Activated CD8-positive, alpha-beta memory T cell treated with anti-CD3 and anti-CD28 coated beads for 48 hours (primary cell): Measurements from ENCODE around the gene MSANTD2.

ENCODE experiments used
- DNase-seq, 3 experiments: peaks; one replicate each; pipeline ENCODE4 v3.0.0-alpha.2; 2020; ENCODE audit warnings: low read depth in 2 of 3, low spot score in 2 of 3

MSANTD2 gene

DNA sequence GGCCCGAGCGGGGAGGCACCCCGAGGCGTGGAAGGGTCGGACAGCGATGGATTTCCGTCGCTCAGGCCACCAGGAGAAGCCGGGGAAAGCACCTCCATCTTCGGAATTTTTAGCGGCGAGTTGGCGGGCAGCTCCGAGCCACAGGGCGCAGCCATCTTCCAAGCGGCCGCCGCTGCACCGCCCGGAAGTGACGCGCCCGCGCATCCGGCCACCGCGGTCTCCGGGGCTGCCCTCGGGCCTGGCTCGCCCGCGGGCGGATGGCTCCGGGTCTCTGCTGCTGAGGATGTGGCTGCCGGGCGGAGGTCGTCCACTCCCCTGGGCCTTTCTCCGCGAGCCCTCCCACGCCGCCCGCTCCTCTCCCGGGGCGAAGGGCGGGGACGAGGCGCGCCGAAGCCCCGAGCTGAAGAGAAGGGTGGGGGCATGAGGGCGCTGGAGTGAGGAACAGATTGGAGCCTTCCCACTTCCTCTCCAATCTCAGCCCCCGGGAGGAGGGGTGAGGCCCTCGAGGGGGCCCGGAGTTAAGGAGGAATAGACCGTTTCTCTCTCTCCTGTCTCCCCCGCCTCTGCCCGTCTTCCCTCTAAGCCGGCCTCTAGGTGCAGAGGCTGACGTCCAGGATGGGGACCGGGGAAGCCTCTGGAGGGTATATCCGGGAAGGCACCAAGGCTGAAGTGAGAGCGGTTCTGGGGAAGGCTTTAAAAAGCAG is at the start of gene MSANTD2:
TSS of gene MSANTD2 (minus strand) at position 181 of the 704 bp plus-strand sequence. CDS start at position 155, 26 bp downstream.
- peak; percentile 61 to 71 (median 70) for DNase-seq

DNA sequence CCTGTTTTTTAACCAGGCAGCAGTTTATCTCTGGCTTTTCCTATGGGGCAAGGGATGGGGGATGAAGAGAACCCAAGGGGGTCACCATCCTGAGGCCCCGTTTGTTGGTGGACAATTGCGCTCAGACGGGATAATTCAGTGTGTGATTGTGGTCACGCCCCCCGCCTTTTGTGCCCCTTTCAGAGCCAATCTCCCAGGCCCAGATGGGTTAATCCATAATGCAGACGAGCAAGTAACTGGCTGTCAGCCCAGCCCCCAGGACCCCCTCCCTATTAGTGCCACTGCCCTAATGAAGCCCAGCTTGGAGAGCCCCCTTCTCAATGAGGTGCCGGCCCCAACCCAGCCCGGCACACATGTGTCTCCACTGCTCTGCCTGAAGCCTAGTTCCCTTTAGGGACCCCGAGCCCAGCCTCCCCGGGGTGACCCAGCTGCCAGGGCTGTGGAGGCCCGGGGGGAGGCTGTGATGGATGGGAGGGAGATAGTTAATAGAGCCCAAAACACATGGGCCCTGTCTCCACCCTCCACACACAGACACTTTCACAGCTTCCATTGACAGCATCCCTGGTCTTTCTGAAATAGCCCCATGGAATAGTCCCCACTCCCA is 46.0 kb upstream of the MSANTD2 start:
- no peak for DNase-seq

- DNase-seq: no peak
These were observed 44.5 kb upstream of the MSANTD2 start for GRCh38 chr11:124844664-124845079.

GRCh38 chr11:124843616-124843910 is 43.4 kb upstream of the MSANTD2 start:
- no peak for DNase-seq

DNA sequence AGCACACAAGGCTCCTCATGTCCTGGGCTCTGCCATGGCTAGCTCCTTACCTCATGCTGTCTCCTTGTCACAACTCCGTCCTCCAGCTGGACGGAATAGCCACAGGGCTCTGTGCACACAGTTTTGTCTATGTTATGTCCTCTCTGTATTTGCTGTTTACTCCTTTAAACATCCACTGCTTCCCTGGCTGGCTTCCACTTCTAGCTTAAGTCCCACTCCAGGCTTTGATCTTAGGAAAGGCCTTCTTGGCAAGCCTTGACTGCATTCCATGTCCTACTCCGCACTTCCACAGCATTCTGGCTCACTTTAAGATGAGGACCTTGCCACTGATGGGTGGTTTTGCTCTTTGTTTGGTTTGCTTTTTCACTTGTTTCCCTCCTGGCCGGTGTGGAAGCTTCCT is 42.1 kb upstream of the MSANTD2 start:
- no peak for DNase-seq

DNA sequence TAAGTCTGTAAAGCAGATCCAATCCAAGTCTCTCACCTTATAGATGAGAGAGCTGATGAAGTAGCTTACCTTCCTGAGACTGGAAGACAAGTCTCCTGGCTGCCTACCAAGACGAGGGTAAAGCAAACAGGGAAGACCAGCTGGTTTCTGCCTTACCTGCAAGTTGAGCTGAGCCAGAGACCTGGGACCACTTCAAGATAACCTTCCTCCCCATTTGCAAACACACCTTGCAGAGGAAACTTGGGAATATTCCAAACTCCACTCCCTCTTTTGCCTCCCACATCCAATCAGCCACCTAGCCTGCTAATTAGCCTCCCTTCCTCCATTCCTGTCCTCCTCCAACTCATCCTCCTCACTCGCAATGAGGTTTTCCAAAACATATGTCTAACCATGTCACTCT is 41.6 kb upstream of the MSANTD2 start:
- DNase-seq: no peak

- no peak for DNase-seq
These were observed 41.0 kb upstream of the MSANTD2 start for GRCh38 chr11:124841201-124841600.

GRCh38 chr11:124840666-124841065 is 40.5 kb upstream of the MSANTD2 start:
- DNase-seq: no peak

DNA sequence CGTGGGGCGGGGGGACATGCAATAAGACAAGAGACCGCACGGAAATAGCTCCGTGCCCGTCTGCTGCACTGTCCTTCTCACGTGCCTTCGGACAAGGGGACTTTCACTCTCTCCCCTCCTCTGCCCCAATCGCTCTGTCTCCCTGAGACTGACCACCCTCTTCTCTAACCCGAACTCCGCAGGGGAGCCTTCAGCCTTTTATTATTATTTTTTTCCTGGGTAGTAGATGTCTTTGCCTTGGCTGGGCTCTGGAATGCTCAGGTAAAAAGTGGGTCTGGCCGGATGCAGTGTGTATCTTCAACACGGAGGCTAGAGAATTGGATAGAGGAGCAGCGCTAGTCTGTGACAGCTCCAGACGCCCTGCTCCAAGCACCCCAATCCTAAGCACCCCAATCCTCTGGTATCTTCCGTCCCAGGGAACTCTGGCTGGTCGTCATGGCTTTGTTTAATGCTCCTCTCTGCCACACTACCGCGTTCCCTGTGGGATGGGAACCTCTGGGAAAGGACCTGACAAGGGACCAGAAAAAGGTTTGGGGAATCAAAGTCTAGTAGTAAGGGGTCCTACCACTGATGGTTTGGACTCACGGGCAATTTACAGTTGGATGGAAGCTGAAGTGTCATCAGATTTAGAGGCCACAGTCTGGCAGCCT is 39.9 kb upstream of the MSANTD2 start:
- no peak for DNase-seq

- no peak for DNase-seq
These were observed 39.1 kb upstream of the MSANTD2 start for GRCh38 chr11:124839128-124839971.

DNA sequence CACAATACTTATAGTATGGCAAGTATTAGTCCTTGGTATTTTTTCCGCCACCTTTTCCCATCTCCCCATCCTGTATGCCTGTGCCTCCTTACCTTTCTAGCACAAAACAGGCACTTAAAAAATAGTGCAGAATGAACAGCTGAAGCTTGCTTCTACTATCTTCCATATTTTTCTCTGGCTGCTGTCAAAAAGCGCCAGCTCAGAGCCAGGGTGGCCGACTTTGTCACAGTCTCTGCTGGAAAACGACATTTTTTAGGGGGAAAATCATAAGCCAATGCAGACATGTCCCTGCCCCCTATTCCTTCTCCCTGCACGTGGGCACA is 38.6 kb upstream of the MSANTD2 start:
- no peak for DNase-seq

DNA sequence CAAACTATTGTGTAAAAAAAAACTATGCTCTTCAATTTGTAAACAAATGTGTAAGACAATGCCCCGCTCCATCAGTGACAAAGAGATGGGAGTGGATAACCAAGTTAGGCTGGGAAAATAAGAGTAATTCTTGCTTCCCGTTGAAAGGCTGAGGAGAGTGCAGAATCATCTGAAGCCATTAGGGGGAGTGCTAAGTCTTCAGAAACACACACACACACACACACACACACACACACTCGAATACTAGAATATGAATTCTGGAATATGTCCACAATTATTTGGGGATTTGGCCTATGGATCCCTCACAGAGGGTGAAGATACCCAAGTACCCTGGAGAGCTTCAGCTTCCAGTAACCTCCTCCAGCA is 37.3 kb upstream of the MSANTD2 start:
- no peak for DNase-seq

- DNase-seq: no peak
These were observed 35.7 kb upstream of the MSANTD2 start for GRCh38 chr11:124835918-124836317.

DNA sequence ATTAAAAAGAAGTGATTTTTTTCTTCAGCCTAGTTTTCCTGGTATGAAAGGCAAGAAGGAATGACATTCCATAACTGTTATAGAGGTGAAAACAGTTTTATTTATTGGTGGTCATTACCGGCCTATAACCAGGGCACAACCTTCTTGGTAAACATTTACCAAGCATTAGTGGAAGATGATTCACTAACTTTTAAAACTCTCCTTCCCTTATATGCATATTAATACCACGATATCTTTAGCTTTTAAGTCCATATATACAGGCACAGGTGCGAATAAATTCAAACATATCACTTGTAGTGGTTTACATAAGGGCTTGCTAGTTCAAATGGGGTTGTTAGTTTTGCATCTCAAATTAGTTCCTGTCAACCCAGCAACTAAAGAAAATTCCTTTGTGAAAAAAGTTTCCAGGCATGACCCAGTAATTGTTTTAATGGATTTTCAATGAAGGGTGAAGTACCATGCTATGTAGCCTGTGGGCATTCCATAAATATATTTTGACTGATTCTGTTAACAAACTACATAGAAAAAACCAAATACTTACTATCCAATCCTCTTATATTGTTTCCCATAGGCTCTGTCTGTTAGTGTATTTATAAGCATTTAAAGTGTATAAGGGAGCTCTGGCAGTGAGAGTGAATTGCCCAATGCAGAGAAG is 34.4 kb upstream of the MSANTD2 start:
- no peak for DNase-seq

GRCh38 chr11:124832571-124832970 is 32.4 kb upstream of the MSANTD2 start:
- no peak for DNase-seq

DNA sequence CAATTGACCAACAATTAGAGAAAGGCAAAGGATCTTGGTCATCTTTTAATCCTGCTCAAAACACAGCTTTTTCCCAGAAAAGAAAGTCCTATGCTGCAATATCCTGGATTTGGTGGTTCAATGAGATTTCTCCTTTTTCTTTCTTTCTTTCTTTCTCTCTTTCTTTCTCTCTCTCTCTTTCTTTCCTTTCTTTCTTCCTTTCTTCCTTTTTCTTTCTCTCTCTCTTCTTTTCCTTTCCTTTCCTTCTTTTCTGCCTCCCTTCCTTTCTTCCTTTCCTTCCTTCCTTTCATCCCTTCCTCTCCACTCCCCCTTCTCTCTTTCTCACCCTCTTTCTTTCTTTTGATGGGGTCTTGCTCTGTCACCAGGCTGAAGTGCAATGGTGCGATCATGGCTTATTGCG is 31.7 kb upstream of the MSANTD2 start:
- no peak for DNase-seq

DNA sequence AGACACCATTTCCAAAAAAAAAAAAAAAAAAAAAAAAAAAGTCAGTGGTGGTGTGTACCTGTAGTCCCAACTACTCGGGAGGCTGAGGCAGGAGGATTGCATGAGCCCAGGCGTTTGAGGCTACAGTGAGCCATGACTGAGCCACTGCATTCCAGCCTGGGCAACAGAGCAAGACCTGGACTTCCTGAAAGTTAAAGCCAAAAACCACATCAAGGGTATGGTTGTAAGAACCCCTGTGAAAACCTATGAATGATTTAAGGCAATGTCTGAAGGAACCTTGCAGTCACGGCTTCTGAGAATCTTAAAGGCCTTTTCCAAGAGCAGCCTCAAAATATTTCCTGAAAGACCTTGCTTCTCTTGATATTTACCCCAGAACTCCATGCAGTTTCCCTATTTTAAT is 30.5 kb upstream of the MSANTD2 start:
- no peak for DNase-seq

GRCh38 chr11:124829986-124830385 is 29.8 kb upstream of the MSANTD2 start:
- DNase-seq: no peak

DNA sequence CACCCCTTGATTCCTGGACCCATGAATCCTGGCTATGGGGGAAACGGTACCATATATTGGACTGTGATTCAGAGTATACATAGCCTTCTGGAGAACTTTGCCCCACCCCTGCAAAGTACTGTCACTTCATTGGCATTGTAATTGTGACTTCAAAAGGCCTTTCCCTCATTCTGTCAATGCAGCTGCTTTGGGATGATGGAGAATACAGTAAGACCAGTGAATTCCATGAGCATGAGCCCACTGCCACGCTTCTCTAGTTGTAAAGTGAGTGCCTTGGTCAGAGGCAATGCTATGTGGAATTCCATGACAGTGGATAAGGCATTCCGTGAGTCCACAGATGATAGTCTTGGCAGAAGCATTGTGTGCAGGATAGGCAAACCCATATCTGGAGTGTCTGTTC is 25.7 kb upstream of the MSANTD2 start:
- no peak for DNase-seq

- DNase-seq: no peak
These were observed 23.5 kb upstream of the MSANTD2 start for GRCh38 chr11:124823512-124824376.
